K562 (cell line): ENCODE data around the gene SLC22A23. TPM values are rescaled to one million over a fixed set of nuclear protein-coding genes. Genes with fewer than 3 reads are reported as not detected.

Experiments used
- ARID4B ChIP-seq: sonication (generic); formaldehyde crosslinking; IDR thresholded peaks from 2 replicates; pipeline ENCODE4 v1.8.0; 2022; ENCODE audit warnings: mild to moderate bottlenecking, missing genetic modification reagents
- ATF4 ChIP-seq: fragments of 450-650 bp; formaldehyde crosslinking; IDR thresholded peaks from 2 replicates; pipeline ENCODE4 v1.4.0; 2022; ENCODE audit warnings: mild to moderate bottlenecking, moderate library complexity
- BRCA1 ChIP-seq, 2 experiments: fragments of 450-650 bp in 1 of 2; sonication (generic) in 1 of 2; formaldehyde crosslinking in 1 of 2; IDR thresholded peaks; 2 replicates each; pipeline versions ENCODE4 v1.5.0 to v1.6.1; 2017 to 2020; ENCODE audit warnings: mild to moderate bottlenecking in 1 of 2, missing genetic modification reagents in 1 of 2
- CCNT2 ChIP-seq: IDR thresholded peaks from 2 replicates; pipeline ENCODE4 v1.6.1; 2011; ENCODE audit warnings: borderline replicate concordance, low read depth, mild to moderate bottlenecking, moderate library complexity, mixed read lengths, low read length; ENCODE audit not compliant: insufficient read length; ENCODE audit errors: extremely low read depth
- CREB1 ChIP-seq, 2 experiments: sonication (generic) in 1 of 2; formaldehyde crosslinking in 1 of 2; IDR thresholded peaks; 2 replicates each; pipeline versions ENCODE4 v1.6.1 to v1.8.0; 2012 to 2022; ENCODE audit warnings: inconsistent platforms in 1 of 2, mild to moderate bottlenecking in 1 of 2, missing genetic modification reagents in 1 of 2, moderate library complexity in 1 of 2
- GTF2A2 ChIP-seq: IDR thresholded peaks from 2 replicates; pipeline ENCODE4 v1.6.1; 2016; ENCODE audit warnings: mild to moderate bottlenecking, missing genetic modification characterization, missing compliant biosample characterization
- GTF2F1 ChIP-seq: IDR thresholded peaks from 2 replicates; pipeline ENCODE4 v1.6.1; 2011; ENCODE audit warnings: low read depth, low read length, improper control_type of control experiment
- JUND ChIP-seq, 2 experiments: IDR thresholded peaks; 2 replicates in 1 of 2; 3 replicates in 1 of 2; pipeline ENCODE4 v1.6.1; 2011; ENCODE audit warnings: borderline replicate concordance in 2 of 2, low read depth in 2 of 2, low read length in 2 of 2, improper control_type of control experiment in 1 of 2, missing biosample characterization in 1 of 2, missing genetic modification characterization in 1 of 2, missing genetic modification reagents in 1 of 2
- SETDB1 ChIP-seq: IDR thresholded peaks from one replicate; pipeline ENCODE4 v1.6.1; 2012; ENCODE audit warnings: low read length, control low read depth, inconsistent platforms
- SMAD1 ChIP-seq: fragments of 150-350 bp; IDR thresholded peaks from 2 replicates; pipeline ENCODE4 v1.6.1; 2014; ENCODE audit warnings: low read length, low read depth; ENCODE audit not compliant: partially characterized antibody
- SMARCC2 ChIP-seq: fragments of 450-650 bp; IDR thresholded peaks from 2 replicates; pipeline ENCODE4 v1.6.1; 2017; ENCODE audit warnings: antibody characterized with exemption, moderate library complexity, mild to moderate bottlenecking, low read depth
- ZBED1 ChIP-seq: IDR thresholded peaks from 2 replicates; pipeline ENCODE4 v1.6.1; 2014
- ZNF121 ChIP-seq: sonication (generic); formaldehyde crosslinking; conservative IDR thresholded peaks from 2 replicates; pipeline ENCODE4 v1.8.0; 2022; ENCODE audit warnings: missing genetic modification reagents
- ZNF274 ChIP-seq: IDR thresholded peaks from 2 replicates; pipeline ENCODE4 v1.6.1; 2011; ENCODE audit warnings: low read depth, mild to moderate bottlenecking, low read length, moderate library complexity, borderline replicate concordance
- ZNF316 ChIP-seq: fragments of 450-650 bp; IDR thresholded peaks from 2 replicates; pipeline ENCODE4 v1.6.1; 2016
- polyA plus RNA-seq, 8 experiments: library from polyadenylated mRNA; depleted of rRNA in 4 of 8; stranded (reverse) in 5 of 8; unstranded in 3 of 8; fragments of >200 nt; fragmentation: Nextera tagmentation in 2 of 8; fragmentation: Illumina TruSeq in 1 of 8; extraction: Ambion mirVana in 2 of 8; extraction: Trizol in 1 of 8; gene quantifications; 2 replicates each; pipeline versions ENCODE4 v1.2.1 to v1.2.3, GENCODE V29; 2011 to 2014; ENCODE audit warnings: inconsistent platforms in 1 of 8, missing spikeins in 1 of 8
- total RNA-seq, 7 experiments: library from RNA; depleted of rRNA in 6 of 7; stranded (reverse); fragments of >200 nt in 6 of 7; fragmentation: Illumina TruSeq in 2 of 7; extraction: Trizol in 2 of 7; gene quantifications; 2 replicates each; pipeline versions ENCODE4 v1.2.1 to v1.2.3, GENCODE V29; 2011 to 2021; ENCODE audit warnings: low replicate concordance in 1 of 7
- TF ChIP-seq, protein P1 (sequence below), 2 experiments: IDR thresholded peaks; 2 replicates each; pipeline ENCODE4 v1.6.1; 2012; ENCODE audit warnings: improper control_type of control experiment in 2 of 2, low read depth in 2 of 2, low read length in 2 of 2, borderline replicate concordance in 1 of 2
- TF ChIP-seq, protein P2 (sequence below): fragments of 250-450 bp; sonication (Bioruptor Pico); IDR thresholded peaks from 2 replicates; pipeline ENCODE4 v1.5.0; 2020; ENCODE audit warnings: mild to moderate bottlenecking

Gene SLC22A23
- total and polyA plus RNA-seq, 9 of the 15 experiments (the other 6 are each of a cell fraction or from before 2014, with no cell fraction given) = 0.30 to 8.7 (median 2.5) TPM

GRCh38 chr6:3455569-3456394 lies 1.1 kb downstream of the SLC22A23 start (continued):
- TF ChIP-seq SETDB1 = no peak
- TF ChIP-seq ATF4 (CRISPR knock-in tag) = no peak
- TF ChIP-seq, protein P1, sequence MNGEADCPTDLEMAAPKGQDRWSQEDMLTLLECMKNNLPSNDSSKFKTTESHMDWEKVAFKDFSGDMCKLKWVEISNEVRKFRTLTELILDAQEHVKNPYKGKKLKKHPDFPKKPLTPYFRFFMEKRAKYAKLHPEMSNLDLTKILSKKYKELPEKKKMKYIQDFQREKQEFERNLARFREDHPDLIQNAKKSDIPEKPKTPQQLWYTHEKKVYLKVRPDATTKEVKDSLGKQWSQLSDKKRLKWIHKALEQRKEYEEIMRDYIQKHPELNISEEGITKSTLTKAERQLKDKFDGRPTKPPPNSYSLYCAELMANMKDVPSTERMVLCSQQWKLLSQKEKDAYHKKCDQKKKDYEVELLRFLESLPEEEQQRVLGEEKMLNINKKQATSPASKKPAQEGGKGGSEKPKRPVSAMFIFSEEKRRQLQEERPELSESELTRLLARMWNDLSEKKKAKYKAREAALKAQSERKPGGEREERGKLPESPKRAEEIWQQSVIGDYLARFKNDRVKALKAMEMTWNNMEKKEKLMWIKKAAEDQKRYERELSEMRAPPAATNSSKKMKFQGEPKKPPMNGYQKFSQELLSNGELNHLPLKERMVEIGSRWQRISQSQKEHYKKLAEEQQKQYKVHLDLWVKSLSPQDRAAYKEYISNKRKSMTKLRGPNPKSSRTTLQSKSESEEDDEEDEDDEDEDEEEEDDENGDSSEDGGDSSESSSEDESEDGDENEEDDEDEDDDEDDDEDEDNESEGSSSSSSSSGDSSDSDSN (IDR thresholded peaks at IDR 0.05; ENCODE audit: borderline replicate concordance in 1 of 2, low read depth in 2 of 2, low read length in 2 of 2) = peak in 1 of 2 experiments; percentile 32; a peak in 1 of 4 replicates
- TF ChIP-seq ZNF274 = no peak
- no peak for TF ChIP-seq JUND (IDR thresholded peaks at IDR 0.05; ENCODE audit: borderline replicate concordance, low read depth, low read length)
- TF ChIP-seq JUND (tag; IDR thresholded peaks at IDR 0.05; ENCODE audit: borderline replicate concordance, low read depth, low read length) = no peak
- TF ChIP-seq, protein P2, sequence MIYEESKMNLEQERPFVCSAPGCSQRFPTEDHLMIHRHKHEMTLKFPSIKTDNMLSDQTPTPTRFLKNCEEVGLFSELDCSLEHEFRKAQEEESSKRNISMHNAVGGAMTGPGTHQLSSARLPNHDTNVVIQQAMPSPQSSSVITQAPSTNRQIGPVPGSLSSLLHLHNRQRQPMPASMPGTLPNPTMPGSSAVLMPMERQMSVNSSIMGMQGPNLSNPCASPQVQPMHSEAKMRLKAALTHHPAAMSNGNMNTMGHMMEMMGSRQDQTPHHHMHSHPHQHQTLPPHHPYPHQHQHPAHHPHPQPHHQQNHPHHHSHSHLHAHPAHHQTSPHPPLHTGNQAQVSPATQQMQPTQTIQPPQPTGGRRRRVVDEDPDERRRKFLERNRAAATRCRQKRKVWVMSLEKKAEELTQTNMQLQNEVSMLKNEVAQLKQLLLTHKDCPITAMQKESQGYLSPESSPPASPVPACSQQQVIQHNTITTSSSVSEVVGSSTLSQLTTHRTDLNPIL (CRISPR knock-in tag) = no peak
- TF ChIP-seq CCNT2 = peak; percentile 12
- TF ChIP-seq GTF2F1 = no peak
- peak; percentile 67; the same call in 1 of the 2 replicates for TF ChIP-seq ARID4B (CRISPR knock-in tag)
- TF ChIP-seq ZNF121 (CRISPR knock-in tag) = no peak
- no peak for TF ChIP-seq CREB1 (IDR thresholded peaks at IDR 0.05)
- TF ChIP-seq CREB1 (CRISPR knock-in tag; IDR thresholded peaks at IDR 0.05) = no peak
- TF ChIP-seq ZBED1 = no peak
- TF ChIP-seq GTF2A2 (tag) = no peak
- no peak for TF ChIP-seq SMAD1
- no peak for TF ChIP-seq BRCA1 (IDR thresholded peaks at IDR 0.05)
- TF ChIP-seq BRCA1 (CRISPR knock-in tag; IDR thresholded peaks at IDR 0.05) = no peak
- 0 out of 2 replicates have a peak, but pooled peaks have one; percentile 9 for TF ChIP-seq SMARCC2
- TF ChIP-seq ZNF316 = no peak
